Cardiac fibroblast (primary cell): ENCODE results near the gene HOATZ.

ENCODE experiments used
- DNase-seq, 2 donors: peaks; one replicate each; pipeline versions ENCODE4 v3.0.0 to v3.0.0-alpha.2; 2010; ENCODE audit warnings: low read depth in 2 of 2
- H3K4me3 ChIP-seq, 2 donors: replicated peaks in 1 of 2; 1 replicate in 1 of 2; 2 replicates in 1 of 2; pipeline ENCODE4 v1.5.1; 2011; ENCODE audit warnings: low read depth in 2 of 2, low read length in 2 of 2, mild to moderate bottlenecking in 2 of 2, moderate library complexity in 1 of 2
- CTCF ChIP-seq: IDR thresholded peaks from one replicate; pipeline ENCODE4 v1.5.1; 2011; ENCODE audit warnings: low read depth, mild to moderate bottlenecking, low read length, inconsistent platforms

Gene HOATZ

DNA sequence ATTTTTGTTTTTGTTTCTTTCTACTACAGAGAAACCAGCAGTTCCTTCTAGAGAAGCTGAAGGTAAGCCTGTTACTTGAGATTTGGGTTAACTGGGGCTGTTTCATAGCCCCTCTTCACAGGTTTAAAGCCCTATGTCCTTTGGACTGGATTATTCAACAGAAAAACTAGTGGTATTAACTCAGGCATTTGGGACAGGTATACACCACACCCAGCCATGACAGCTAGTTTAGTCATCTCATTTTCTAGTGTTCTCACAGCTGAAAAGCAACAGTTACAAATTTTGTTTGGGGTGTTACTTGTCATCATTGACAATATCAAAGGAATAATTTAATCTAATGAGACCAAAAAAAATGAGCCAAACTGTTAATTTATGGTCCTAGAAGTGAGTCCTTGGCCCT is 40.0 kb downstream of the HOATZ start:
- no peak for TF ChIP-seq CTCF
- H3K4me3 ChIP-seq: no peak overlapping the region
- DNase-seq: peak in 1 of 2 donors; percentile 24

- no peak for TF ChIP-seq CTCF
- no peak overlapping the region for H3K4me3 ChIP-seq
- peak in 1 of 2 donors; percentile 64 for DNase-seq
These were observed 40.7 kb downstream of the HOATZ start for GRCh38 chr11:111555255-111555654.

DNA sequence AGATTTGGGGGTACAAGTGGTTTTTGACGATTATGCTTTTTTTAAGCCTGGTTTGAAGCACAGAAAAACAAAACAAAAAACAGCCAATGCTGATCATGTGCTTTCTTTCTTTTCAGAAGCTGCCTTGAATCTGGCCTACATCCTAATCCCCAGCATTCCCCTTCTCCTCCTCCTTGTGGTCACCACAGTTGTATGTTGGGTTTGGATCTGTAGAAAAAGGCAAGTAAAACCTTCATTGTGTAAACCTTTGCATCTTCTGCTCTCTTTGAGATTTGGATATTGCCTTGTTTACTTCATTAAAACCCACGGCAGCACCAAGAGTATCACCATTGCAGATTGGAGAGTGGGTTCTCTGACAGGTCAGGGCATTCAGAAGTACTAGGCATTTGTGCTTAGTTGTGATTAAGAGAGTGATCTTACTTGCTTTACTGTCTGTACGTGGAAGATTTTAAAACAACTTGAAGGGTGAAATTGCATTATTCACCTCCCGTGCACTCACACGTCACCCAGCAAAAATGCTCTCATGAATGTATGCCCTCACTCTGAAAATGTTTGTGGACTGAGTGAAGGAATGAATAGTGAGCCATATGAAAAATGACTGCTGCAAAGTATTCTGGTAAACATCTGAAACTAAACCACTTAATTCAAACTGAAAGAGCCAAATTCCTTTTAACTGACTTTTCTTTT is 43.0 kb downstream of the HOATZ start:
- no peak for TF ChIP-seq CTCF
- peak; percentile 74 to 96 for DNase-seq
- no peak overlapping the region for H3K4me3 ChIP-seq

DNA sequence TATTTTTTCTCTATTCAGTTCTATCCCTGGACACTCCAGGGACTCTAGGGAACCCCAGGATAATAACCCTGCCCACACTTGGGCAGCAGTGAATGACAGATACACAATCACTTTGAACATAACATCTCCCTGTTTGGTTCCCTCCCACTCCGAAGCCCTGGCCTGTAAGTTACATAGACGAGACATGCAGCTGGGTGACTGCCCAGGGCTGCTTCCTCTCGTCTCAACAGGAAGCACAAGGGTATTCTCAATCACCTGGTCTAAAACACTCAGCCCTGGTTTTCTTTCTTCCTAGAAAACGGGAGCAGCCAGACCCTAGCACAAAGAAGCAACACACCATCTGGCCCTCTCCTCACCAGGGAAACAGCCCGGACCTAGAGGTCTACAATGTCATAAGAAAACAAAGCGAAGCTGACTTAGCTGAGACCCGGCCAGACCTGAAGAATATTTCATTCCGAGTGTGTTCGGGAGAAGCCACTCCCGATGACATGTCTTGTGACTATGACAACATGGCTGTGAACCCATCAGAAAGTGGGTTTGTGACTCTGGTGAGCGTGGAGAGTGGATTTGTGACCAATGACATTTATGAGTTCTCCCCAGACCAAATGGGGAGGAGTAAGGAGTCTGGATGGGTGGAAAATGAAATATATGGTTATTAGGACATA is 45.4 kb downstream of the HOATZ start:
- H3K4me3 ChIP-seq: no peak overlapping the region
- no peak for DNase-seq
- TF ChIP-seq CTCF: no peak

- no peak for TF ChIP-seq CTCF
- DNase-seq: no peak
These were observed 46.2 kb downstream of the HOATZ start for GRCh38 chr11:111560800-111561199.

GRCh38 chr11:111561306-111561705 is 46.7 kb downstream of the HOATZ start:
- no peak overlapping the region for H3K4me3 ChIP-seq
- TF ChIP-seq CTCF: no peak
- DNase-seq: peak in 1 of 2 donors; percentile 28

More at GRCh38 chr11:111560800-111561199, 46.2 kb downstream of the HOATZ start:
- no peak overlapping the region for H3K4me3 ChIP-seq
